ENCODE measurements around the gene WDR6.

The WDR6 gene

DNA sequence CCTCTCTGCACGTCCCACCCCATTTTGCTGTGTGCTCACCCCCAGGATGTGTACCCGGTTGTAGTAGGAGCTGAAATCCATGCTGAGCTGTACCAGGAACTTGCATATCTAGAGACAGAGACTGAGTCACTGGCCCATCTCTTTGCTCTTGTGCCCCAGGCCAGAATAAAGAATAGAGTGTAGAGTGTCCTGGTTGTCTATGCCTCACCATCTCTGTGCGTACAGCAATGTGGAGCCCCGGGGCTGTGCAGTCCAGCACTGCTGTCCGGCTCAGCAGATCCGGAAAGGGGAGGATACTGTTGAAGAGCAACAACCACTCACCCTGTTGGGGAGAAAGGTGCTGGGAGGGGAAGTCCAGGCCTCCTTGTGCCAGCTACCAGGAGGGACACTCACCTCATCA is 8.6 kb downstream of the WDR6 start:
- no peak for ATAC-seq
- no peak for TF ChIP-seq ESRRG (CRISPR knock-in tag; IDR thresholded peaks at IDR 0.05)
- TF ChIP-seq, protein P1, sequence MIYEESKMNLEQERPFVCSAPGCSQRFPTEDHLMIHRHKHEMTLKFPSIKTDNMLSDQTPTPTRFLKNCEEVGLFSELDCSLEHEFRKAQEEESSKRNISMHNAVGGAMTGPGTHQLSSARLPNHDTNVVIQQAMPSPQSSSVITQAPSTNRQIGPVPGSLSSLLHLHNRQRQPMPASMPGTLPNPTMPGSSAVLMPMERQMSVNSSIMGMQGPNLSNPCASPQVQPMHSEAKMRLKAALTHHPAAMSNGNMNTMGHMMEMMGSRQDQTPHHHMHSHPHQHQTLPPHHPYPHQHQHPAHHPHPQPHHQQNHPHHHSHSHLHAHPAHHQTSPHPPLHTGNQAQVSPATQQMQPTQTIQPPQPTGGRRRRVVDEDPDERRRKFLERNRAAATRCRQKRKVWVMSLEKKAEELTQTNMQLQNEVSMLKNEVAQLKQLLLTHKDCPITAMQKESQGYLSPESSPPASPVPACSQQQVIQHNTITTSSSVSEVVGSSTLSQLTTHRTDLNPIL (CRISPR knock-in tag; IDR thresholded peaks at IDR 0.05; ENCODE audit: low read depth), result no peak

DNA sequence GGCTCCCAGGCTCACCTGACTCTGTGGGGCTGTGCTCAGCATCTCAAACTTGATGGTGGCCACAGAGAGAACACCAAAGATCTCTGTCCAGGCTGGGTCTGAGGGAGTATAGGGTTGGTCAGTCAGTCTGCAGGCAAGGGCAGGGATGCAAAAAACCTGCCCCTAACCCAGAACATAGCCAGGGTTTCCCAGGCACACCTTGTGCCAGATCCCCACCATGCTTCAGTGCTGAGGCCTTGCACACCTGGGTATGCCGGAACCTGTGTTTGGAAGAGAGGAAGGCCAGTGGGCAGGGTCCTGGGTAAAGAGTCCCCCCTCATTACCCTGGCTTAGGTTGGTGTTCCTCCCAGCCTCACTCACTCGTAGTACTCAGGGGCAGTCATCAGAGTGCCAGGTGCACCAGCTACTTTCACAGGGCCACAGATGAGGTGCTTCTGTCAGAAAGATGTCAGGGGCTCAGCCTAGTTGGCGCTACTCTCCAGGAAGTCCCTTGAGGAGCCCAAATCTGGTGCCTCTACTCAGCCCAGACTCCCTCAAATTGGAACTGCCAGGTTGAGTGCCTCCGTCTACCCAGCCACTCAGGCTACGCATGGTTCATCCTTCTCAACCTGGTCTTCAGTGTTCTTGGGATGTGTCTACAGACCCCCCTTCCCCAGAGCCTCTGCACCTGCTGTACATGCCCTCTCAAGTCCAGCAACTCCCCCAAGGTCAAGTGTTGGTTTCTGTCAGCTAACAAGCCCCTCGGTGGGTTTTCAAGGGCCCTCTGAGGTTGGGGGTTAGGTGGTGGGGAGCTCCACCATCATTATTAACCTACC is 9.4 kb downstream of the WDR6 start:
- ATAC-seq, result no peak
- TF ChIP-seq PPARA (CRISPR knock-in tag; IDR thresholded peaks at IDR 0.05; ENCODE audit: borderline replicate concordance), result no peak
- TF ChIP-seq CSDC2 (CRISPR knock-in tag; IDR thresholded peaks at IDR 0.05), result no peak
- TF ChIP-seq ZNF70 (CRISPR knock-in tag; IDR thresholded peaks at IDR 0.05), result no peak
- TF ChIP-seq ZNF565 (CRISPR knock-in tag; conservative IDR thresholded peaks at IDR 0.05; ENCODE audit: low read depth), result no peak
- TF ChIP-seq ISL1 (CRISPR knock-in tag; IDR thresholded peaks at IDR 0.05), result no peak
- no peak for TF ChIP-seq ESRRG (CRISPR knock-in tag; IDR thresholded peaks at IDR 0.05)
- TF ChIP-seq, protein P2, sequence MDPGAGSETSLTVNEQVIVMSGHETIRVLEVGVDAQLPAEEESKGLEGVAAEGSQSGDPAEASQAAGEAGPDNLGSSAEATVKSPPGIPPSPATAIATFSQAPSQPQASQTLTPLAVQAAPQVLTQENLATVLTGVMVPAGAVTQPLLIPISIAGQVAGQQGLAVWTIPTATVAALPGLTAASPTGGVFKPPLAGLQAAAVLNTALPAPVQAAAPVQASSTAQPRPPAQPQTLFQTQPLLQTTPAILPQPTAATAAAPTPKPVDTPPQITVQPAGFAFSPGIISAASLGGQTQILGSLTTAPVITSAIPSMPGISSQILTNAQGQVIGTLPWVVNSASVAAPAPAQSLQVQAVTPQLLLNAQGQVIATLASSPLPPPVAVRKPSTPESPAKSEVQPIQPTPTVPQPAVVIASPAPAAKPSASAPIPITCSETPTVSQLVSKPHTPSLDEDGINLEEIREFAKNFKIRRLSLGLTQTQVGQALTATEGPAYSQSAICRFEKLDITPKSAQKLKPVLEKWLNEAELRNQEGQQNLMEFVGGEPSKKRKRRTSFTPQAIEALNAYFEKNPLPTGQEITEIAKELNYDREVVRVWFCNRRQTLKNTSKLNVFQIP (CRISPR knock-in tag; IDR thresholded peaks at IDR 0.05; ENCODE audit: borderline replicate concordance, low read depth), result no peak
- TF ChIP-seq TCF4 (CRISPR knock-in tag; IDR thresholded peaks at IDR 0.05; ENCODE audit: borderline replicate concordance), result no peak
- TF ChIP-seq ZFP3 (CRISPR knock-in tag; IDR thresholded peaks at IDR 0.05), result no peak
- no peak for TF ChIP-seq SNAI2 (CRISPR knock-in tag; IDR thresholded peaks at IDR 0.05)
- TF ChIP-seq, protein P3, sequence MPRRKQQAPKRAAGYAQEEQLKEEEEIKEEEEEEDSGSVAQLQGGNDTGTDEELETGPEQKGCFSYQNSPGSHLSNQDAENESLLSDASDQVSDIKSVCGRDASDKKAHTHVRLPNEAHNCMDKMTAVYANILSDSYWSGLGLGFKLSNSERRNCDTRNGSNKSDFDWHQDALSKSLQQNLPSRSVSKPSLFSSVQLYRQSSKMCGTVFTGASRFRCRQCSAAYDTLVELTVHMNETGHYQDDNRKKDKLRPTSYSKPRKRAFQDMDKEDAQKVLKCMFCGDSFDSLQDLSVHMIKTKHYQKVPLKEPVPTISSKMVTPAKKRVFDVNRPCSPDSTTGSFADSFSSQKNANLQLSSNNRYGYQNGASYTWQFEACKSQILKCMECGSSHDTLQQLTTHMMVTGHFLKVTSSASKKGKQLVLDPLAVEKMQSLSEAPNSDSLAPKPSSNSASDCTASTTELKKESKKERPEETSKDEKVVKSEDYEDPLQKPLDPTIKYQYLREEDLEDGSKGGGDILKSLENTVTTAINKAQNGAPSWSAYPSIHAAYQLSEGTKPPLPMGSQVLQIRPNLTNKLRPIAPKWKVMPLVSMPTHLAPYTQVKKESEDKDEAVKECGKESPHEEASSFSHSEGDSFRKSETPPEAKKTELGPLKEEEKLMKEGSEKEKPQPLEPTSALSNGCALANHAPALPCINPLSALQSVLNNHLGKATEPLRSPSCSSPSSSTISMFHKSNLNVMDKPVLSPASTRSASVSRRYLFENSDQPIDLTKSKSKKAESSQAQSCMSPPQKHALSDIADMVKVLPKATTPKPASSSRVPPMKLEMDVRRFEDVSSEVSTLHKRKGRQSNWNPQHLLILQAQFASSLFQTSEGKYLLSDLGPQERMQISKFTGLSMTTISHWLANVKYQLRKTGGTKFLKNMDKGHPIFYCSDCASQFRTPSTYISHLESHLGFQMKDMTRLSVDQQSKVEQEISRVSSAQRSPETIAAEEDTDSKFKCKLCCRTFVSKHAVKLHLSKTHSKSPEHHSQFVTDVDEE (CRISPR knock-in tag; IDR thresholded peaks at IDR 0.05), result no peak
- TF ChIP-seq, protein P4, sequence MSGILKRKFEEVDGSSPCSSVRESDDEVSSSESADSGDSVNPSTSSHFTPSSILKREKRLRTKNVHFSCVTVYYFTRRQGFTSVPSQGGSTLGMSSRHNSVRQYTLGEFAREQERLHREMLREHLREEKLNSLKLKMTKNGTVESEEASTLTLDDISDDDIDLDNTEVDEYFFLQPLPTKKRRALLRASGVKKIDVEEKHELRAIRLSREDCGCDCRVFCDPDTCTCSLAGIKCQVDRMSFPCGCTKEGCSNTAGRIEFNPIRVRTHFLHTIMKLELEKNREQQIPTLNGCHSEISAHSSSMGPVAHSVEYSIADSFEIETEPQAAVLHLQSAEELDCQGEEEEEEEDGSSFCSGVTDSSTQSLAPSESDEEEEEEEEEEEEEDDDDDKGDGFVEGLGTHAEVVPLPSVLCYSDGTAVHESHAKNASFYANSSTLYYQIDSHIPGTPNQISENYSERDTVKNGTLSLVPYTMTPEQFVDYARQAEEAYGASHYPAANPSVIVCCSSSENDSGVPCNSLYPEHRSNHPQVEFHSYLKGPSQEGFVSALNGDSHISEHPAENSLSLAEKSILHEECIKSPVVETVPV (CRISPR knock-in tag; IDR thresholded peaks at IDR 0.05), result no peak
- TF ChIP-seq OSR1 (CRISPR knock-in tag; IDR thresholded peaks at IDR 0.05), result no peak
- no peak for TF ChIP-seq ZNF8 (CRISPR knock-in tag; IDR thresholded peaks at IDR 0.05)
- TF ChIP-seq ZC3H10 (CRISPR knock-in tag; IDR thresholded peaks at IDR 0.05), result no peak
- TF ChIP-seq TOX (CRISPR knock-in tag; IDR thresholded peaks at IDR 0.05; ENCODE audit: borderline replicate concordance), result no peak
- TF ChIP-seq GLIS3 (CRISPR knock-in tag; IDR thresholded peaks at IDR 0.05), result no peak

DNA sequence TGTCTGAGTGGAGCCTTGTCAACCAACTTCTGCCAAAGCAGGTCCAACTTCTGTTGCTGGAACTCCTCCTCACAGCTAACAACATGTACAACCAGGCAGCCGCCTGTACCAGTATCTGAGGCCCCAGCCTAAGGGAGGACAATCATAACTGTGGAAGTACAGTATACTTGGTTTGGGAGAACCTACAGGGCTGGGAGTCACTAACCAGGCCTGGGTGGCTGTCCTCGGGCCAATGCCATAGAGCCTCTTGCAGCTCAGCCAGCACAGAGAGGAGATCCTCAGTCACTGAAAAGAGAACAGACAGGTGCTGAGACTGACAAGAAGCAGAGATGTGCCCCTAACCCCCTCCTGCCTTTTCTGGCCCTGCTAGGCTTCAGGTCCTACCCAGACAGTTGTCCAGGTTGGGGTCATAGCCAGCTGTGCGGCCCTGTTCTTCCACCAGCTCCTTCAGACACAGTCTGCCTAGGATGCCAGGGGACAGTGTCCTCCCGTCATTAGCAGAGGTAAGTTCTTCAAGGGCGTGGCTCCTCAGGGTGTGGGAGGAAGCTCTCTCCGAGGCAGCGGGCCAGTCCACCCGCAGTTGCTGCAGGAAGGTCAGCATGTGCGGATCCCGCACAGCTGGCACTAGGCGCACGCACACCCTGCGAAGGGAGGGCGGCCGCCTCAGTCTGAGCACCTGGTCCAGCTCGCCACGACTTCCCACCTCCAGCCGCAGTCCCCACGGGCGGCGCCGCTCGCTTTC is 10.2 kb downstream of the WDR6 start:
- peak; percentile 0 for ATAC-seq
- TF ChIP-seq GLIS3 (CRISPR knock-in tag; IDR thresholded peaks at IDR 0.05), result 0 out of 2 replicates have a peak, but pooled peaks have one; percentile 38
- no peak for TF ChIP-seq PPARA (CRISPR knock-in tag; IDR thresholded peaks at IDR 0.05; ENCODE audit: borderline replicate concordance)
- no peak for TF ChIP-seq ZNF565 (CRISPR knock-in tag; conservative IDR thresholded peaks at IDR 0.05; ENCODE audit: low read depth)

DNA sequence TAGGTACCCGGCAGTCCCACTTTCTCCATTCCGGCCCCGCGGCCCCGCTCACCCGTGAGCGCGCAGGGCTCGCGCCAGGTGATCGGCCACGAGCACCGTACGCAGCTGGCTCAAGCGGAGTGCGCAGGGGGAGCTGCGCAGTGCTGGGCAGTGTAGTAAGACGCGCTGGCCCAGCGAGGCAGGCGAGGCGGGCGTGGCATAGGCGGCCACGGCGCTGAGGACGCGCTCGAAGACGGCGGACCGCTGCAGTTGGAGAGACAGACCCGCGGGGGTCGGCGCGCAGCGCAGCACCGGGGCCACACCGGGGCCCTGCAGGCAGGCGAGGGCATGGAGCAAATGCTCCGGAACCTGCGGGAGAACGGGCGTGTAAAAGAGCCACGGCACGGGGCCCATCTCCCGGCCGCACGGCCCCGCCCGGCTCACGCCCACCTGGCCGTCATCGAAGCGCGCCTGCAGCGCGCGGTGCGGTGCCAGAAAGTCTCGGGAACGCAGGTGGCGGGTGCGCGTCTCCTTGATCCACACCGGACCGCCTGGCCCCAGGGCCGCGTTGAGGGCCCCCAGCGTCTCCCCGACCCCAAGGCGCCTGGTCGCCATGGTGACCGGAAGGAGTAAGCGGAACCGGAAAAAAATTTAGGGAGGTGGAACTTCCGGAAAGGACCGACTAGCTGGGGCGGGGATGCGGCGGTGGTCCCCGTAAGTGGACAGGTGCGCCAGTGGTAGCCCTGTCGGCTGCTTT is 10.9 kb downstream of the WDR6 start, which contains the start of gene DALRD3:
DALRD3 (minus strand) TSS at position 610 of the 736 bp plus-strand sequence; CDS start at position 594, 16 bp downstream.
- no peak for TF ChIP-seq ZNF8 (CRISPR knock-in tag; IDR thresholded peaks at IDR 0.05)
- TF ChIP-seq, protein P4 (CRISPR knock-in tag; IDR thresholded peaks at IDR 0.05), result no peak
- peak; percentile 51 for ATAC-seq

Data from SK-N-SH treated with all-trans-retinoic acid at 6 μM for 48 hours (cell line).